Small intestine (tissue), 7 donors: ENCODE results near the gene UNKL. TPM values are rescaled to one million over a fixed set of nuclear protein-coding genes. Genes with fewer than 3 reads are reported as not detected.

ENCODE experiments used
- DNase-seq, 2 donors: peaks; one replicate each; pipeline versions ENCODE4 v3.0.0 to v3.0.0-alpha.2; 2013
- FAIRE-seq: peaks from 2 replicates; lab custom pipeline; 2012; peaks lifted over from hg19 to GRCh38; lab: Jason Lieb, UNC
- H3K27ac ChIP-seq, 3 donors: one replicate each; pipeline ENCODE4 v1.5.1; 2013; ENCODE audit warnings: low read length in 2 of 3, mild to moderate bottlenecking in 2 of 3, control low read depth in 1 of 3, inconsistent platforms in 1 of 3, low read depth in 1 of 3, moderate library complexity in 1 of 3
- H3K27me3 ChIP-seq, 3 donors: one replicate each; pipeline ENCODE4 v1.6.1; 2013; ENCODE audit warnings: low read length in 3 of 3, inconsistent platforms in 1 of 3; ENCODE audit not compliant: control insufficient read depth in 3 of 3, insufficient read depth in 3 of 3
- H3K36me3 ChIP-seq, 3 donors: one replicate each; pipeline ENCODE4 v1.6.1; 2013; ENCODE audit warnings: low read length in 3 of 3, inconsistent platforms in 1 of 3, low read depth in 1 of 3, mild to moderate bottlenecking in 1 of 3, moderate library complexity in 1 of 3; ENCODE audit not compliant: control insufficient read depth in 3 of 3, insufficient read depth in 2 of 3
- H3K4me1 ChIP-seq, 3 donors: one replicate each; pipeline ENCODE4 v1.6.1; 2013; ENCODE audit warnings: low read length in 2 of 3, inconsistent platforms in 1 of 3, low read depth in 1 of 3, mild to moderate bottlenecking in 1 of 3, moderate library complexity in 1 of 3; ENCODE audit not compliant: control insufficient read depth in 3 of 3, insufficient read depth in 2 of 3
- H3K4me3 ChIP-seq, 3 donors: one replicate each; pipeline ENCODE4 v1.5.1; 2013; ENCODE audit warnings: low read length in 3 of 3, control low read depth in 1 of 3, inconsistent platforms in 1 of 3, low read depth in 1 of 3, mild to moderate bottlenecking in 1 of 3, moderate library complexity in 1 of 3
- H3K9me3 ChIP-seq, 2 donors: one replicate each; pipeline ENCODE4 v1.6.1; 2013; ENCODE audit warnings: low read depth in 1 of 2, low read length in 1 of 2; ENCODE audit not compliant: control insufficient read depth in 2 of 2, insufficient read depth in 1 of 2
- WGBS, 3 donors: extraction: QIAGEN DNeasy Blood & Tissue Kit; methylation state at CpG; one replicate each; pipeline ENCODE4 v1.1.7; 2013; 5-methylcytosine and 5-hydroxymethylcytosine counted together
- polyA plus RNA-seq, 4 donors: library from polyadenylated mRNA; stranded (reverse) in 3 of 4; unstranded in 1 of 4; fragments of 200-250 nt in 3 of 4; fragments of 120-200 nt in 1 of 4; gene quantifications; one replicate each; pipeline versions ENCODE4 v1.2.1 to v1.2.3, GENCODE V29; 2013
- donor health status: healthy with polysubstance abuse.
- donor health status: control.
- donor health status: control.
- donor health status: Bipolar disorder and iron deficiency.
- donor health status: healthy.

UNKL gene
- polyA plus RNA-seq, 4 donors, result 1.9 to 21.1 (median 4.6) TPM

GRCh38 chr16:1456951-1457350, 42.4 kb upstream of the UNKL start:
- DNase-seq (no peak), FAIRE-seq (no peak)
- no peaks in the 10 kb centered on the region for H3K27me3 ChIP-seq
- no peak overlapping the region for H3K4me3 ChIP-seq
- 91 to 98% (median 95%) methylated on average over 16 of the region's 16 CpGs for WGBS, 3 donors
- H3K4me1 ChIP-seq, result no peaks in the 10 kb centered on the region
- H3K9me3 ChIP-seq, result no peaks in the 10 kb centered on the region
- peaks cover 22 to 87% (median 25%) of the 10 kb centered on the region in 3 donors for H3K36me3 ChIP-seq
- no peak overlapping the region for H3K27ac ChIP-seq

GRCh38 chr16:1455190-1456171, 41.0 kb upstream of the UNKL start:
- WGBS, 3 donors, result 91 to 93% (median 91%) methylated on average over 40 to 41 of the region's 41 CpGs
- Histone ChIP-seq H3K27me3 (no peaks in the 10 kb centered on the region), H3K9me3 (no peaks in the 10 kb centered on the region), H3K4me1 (no peaks in the 10 kb centered on the region), H3K4me3 (no peak overlapping the region), H3K36me3 (peaks cover 14 to 89% (median 25%) of the 10 kb centered on the region in 3 donors), H3K27ac (no peak overlapping the region)
- DNase-seq (no peak), FAIRE-seq (no peak)

DNA sequence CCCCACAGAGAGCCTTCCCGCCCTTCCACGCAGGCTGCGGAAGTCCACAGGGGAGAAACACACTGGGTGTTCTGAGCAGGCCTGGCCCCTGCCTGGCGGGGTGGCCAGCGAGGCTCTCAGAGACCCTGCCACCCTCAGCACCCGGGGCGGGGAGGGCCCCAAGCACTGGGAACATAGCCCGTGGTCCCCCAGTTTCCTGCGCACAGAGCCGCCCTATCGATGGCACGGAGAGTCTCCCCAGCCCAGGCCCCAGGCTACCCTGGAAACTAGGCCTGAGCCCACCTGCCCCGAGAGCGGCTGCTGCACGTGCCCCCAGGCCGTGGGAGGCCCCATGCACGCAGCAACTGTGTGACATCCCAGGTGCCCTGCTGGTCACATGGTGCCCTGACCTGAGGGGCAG, 40.1 kb upstream of the UNKL start:
- peaks cover 16 to 90% (median 25%) of the 10 kb centered on the region in 3 donors for H3K36me3 ChIP-seq
- H3K27me3 ChIP-seq, result no peaks in the 10 kb centered on the region
- no peaks in the 10 kb centered on the region for H3K4me1 ChIP-seq
- no peak overlapping the region for H3K4me3 ChIP-seq
- no peaks in the 10 kb centered on the region for H3K9me3 ChIP-seq
- no peak overlapping the region for H3K27ac ChIP-seq
- 90 to 93% (median 91%) methylated on average over 17 of the region's 17 CpGs for WGBS, 3 donors
- DNase-seq (no peak), FAIRE-seq (no peak)

DNA sequence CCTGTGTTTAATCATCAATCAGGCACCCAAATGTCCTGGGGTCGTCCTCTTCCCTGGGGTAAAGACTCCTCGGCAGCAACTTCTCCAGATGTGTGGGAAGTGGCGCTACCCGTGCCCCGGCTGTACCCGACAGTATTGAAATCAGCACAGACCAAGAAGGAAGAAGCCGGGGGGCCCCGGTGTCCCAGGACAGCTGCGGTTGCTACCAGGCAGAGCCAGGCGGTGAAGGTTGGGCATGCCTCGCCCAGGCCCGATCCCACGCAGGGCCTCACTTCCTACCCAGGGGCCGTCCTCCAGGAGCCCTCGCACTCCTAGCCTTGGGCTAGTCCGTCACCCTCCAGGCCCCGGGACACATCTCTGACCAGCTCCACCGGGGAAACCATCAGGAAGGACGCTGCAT, 38.8 kb upstream of the UNKL start:
- DNase-seq (no peak), FAIRE-seq (no peak)
- 95 to 96% (median 96%) methylated on average over 15 to 19 of the region's 19 CpGs for WGBS, 3 donors
- Histone ChIP-seq H3K4me3 (no peak overlapping the region), H3K9me3 (no peaks in the 10 kb centered on the region), H3K27me3 (no peaks in the 10 kb centered on the region), H3K36me3 (peaks cover 16 to 95% (median 28%) of the 10 kb centered on the region in 3 donors), H3K4me1 (no peaks in the 10 kb centered on the region), H3K27ac (no peak overlapping the region)

- no peak overlapping the region for H3K4me3 ChIP-seq
- no peak overlapping the region for H3K27ac ChIP-seq
- no peaks in the 10 kb centered on the region for H3K4me1 ChIP-seq
- FAIRE-seq (no peak), DNase-seq (no peak)
- no peaks in the 10 kb centered on the region for H3K9me3 ChIP-seq
- H3K36me3 ChIP-seq, result peaks cover 16 to 95% (median 28%) of the 10 kb centered on the region in 3 donors
- no peaks in the 10 kb centered on the region for H3K27me3 ChIP-seq
- WGBS, 3 donors, result 96 to 98% (median 96%) methylated on average over 18 to 20 of the region's 20 CpGs
Measured at GRCh38 chr16:1452530-1452929, 38.0 kb upstream of the UNKL start.

DNA sequence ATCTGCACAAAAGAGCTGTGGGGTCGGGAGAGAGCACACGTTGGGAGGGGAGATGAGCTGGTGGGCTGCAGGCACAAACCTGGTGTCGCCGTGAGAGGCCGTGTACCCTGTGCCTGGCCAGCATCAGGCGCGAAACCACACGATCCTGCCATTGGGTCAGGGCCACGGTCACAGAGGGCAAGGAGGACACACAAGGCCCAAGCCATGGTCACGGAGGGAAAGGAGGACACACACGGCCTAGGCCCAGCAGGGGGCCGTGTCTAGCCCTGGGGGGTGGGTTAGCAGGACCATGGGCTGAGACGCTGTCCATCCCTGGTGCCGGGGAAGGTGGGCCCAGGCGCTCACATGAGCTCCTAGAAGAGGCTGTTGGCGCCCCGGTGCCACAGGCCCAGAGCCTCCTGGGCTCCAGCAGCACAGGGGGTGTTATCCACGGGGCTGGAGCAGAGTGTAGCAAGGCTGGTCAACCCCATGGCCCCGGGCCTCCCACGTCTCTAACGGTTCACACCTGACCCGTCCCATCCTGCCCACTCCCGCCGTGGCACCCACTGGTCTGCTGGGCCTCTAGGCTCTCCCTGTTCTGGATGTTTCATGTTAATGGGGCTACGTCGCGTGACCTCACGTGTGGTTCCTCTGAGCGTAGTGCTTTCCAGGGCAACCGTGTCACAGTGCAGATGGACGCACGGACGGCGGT, 37.3 kb upstream of the UNKL start:
- no peaks in the 10 kb centered on the region for H3K27me3 ChIP-seq
- H3K27ac ChIP-seq, result no peak overlapping the region
- H3K4me1 ChIP-seq, result no peaks in the 10 kb centered on the region
- H3K9me3 ChIP-seq, result no peaks in the 10 kb centered on the region
- no peak for DNase-seq
- no peak overlapping the region for H3K4me3 ChIP-seq
- 94 to 96% (median 95%) methylated on average over 29 to 34 of the region's 34 CpGs for WGBS, 3 donors
- no peak for FAIRE-seq
- peaks cover 16 to 95% (median 28%) of the 10 kb centered on the region in 3 donors for H3K36me3 ChIP-seq

DNA sequence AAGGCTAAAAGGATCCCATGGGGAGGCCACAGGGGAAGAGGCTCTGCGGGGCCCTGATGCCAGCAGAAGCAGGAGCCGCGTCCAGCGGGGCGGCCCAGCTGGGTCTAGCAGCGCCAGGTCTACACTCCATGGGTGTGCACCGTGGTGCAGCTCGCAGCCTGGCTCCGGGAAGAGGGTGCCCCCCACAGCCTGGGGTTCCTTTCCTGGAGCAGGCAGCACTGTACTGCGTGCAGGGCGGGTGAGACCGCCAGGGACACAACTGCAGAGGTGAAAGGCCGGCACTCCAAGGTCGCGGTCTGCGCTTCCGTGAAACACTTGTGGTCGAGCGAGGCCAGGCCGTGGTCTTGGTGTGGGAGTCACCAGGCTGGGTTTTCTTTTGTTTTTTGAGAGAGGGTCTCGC, 36.3 kb upstream of the UNKL start:
- FAIRE-seq (no peak), DNase-seq (no peak)
- Histone ChIP-seq H3K27me3 (no peaks in the 10 kb centered on the region), H3K9me3 (no peaks in the 10 kb centered on the region), H3K4me1 (no peaks in the 10 kb centered on the region), H3K27ac (no peak overlapping the region), H3K36me3 (peaks cover 16 to 98% (median 25%) of the 10 kb centered on the region in 3 donors), H3K4me3 (no peak overlapping the region)
- 96 to 98% (median 97%) methylated on average over 21 of the region's 21 CpGs for WGBS, 3 donors

- 89 to 93% (median 90%) methylated on average over 29 of the region's 29 CpGs for WGBS, 3 donors
- FAIRE-seq (no peak), DNase-seq (no peak)
- H3K9me3 ChIP-seq, result no peaks in the 10 kb centered on the region
- no peak overlapping the region for H3K27ac ChIP-seq
- H3K4me3 ChIP-seq, result no peak overlapping the region
- no peaks in the 10 kb centered on the region for H3K4me1 ChIP-seq
- H3K27me3 ChIP-seq, result no peaks in the 10 kb centered on the region
- H3K36me3 ChIP-seq, result peaks cover 12 to 96% (median 22%) of the 10 kb centered on the region in 3 donors
Measured at GRCh38 chr16:1450218-1450617, 35.7 kb upstream of the UNKL start.
